Trophoblast cell (in vitro differentiated cells and primary cell): Measurements from ENCODE around the gene MPPED1.

Experiments
- DNase-seq, 2 donors: peaks; one replicate each; pipeline ENCODE4 v3.0.0-alpha.2; 2016
- H2AFZ ChIP-seq: 2 replicates; pipeline ENCODE4 v1.6.1; 2013; ENCODE audit warnings: low read length, moderate library complexity, mild to moderate bottlenecking; ENCODE audit not compliant: insufficient read depth, poor library complexity
- H2AK5ac ChIP-seq: 2 replicates; pipeline ENCODE4 v1.6.1; 2013; ENCODE audit warnings: mild to moderate bottlenecking, low read length
- H2BK120ac ChIP-seq: 2 replicates; pipeline ENCODE4 v1.6.1; 2013; ENCODE audit warnings: low read length, mild to moderate bottlenecking, moderate library complexity; ENCODE audit not compliant: insufficient read depth, poor library complexity
- H2BK12ac ChIP-seq: 2 replicates; pipeline ENCODE4 v1.6.1; 2013; ENCODE audit warnings: mild to moderate bottlenecking, low read length, moderate library complexity
- H2BK5ac ChIP-seq: 2 replicates; pipeline ENCODE4 v1.6.1; 2013; ENCODE audit warnings: low read length, low read depth, moderate library complexity, mild to moderate bottlenecking; ENCODE audit not compliant: poor library complexity
- H3K14ac ChIP-seq: 2 replicates; pipeline ENCODE4 v1.6.1; 2013; ENCODE audit warnings: mild to moderate bottlenecking, low read length
- H3K18ac ChIP-seq: 2 replicates; pipeline ENCODE4 v1.6.1; 2013; ENCODE audit warnings: mild to moderate bottlenecking, low read length
- H3K23ac ChIP-seq: 2 replicates; pipeline ENCODE4 v1.6.1; 2013; ENCODE audit warnings: low read length
- H3K27ac ChIP-seq: 2 replicates; pipeline ENCODE4 v1.5.1; 2013; ENCODE audit warnings: low read depth, mild to moderate bottlenecking, inconsistent platforms, low read length, moderate library complexity
- H3K27me3 ChIP-seq: 2 replicates; pipeline ENCODE4 v1.6.1; 2013; ENCODE audit warnings: inconsistent platforms, mild to moderate bottlenecking, low read length, moderate library complexity; ENCODE audit not compliant: insufficient read depth
- H3K36me3 ChIP-seq, 2 experiments: 1 replicate in 1 of 2; 2 replicates in 1 of 2; pipeline ENCODE4 v1.6.1; 2013; ENCODE audit warnings: low read length in 2 of 2, mild to moderate bottlenecking in 2 of 2, moderate library complexity in 1 of 2; ENCODE audit not compliant: insufficient read depth in 2 of 2, control insufficient read depth in 1 of 2
- H3K4ac ChIP-seq: 2 replicates; pipeline ENCODE4 v1.6.1; 2013; ENCODE audit warnings: low read depth, mild to moderate bottlenecking, low read length, moderate library complexity
- H3K4me1 ChIP-seq, 2 experiments: 1 replicate in 1 of 2; 2 replicates in 1 of 2; pipeline ENCODE4 v1.6.1; 2013; ENCODE audit warnings: low read length in 2 of 2, mild to moderate bottlenecking in 2 of 2, moderate library complexity in 1 of 2; ENCODE audit not compliant: insufficient read depth in 2 of 2, control insufficient read depth in 1 of 2
- H3K4me2 ChIP-seq: 2 replicates; pipeline ENCODE4 v1.6.1; 2013; ENCODE audit warnings: inconsistent platforms, mild to moderate bottlenecking, low read length, moderate library complexity
- H3K4me3 ChIP-seq: 2 replicates; pipeline ENCODE4 v1.5.1; 2013; ENCODE audit warnings: mild to moderate bottlenecking, low read depth, low read length, inconsistent platforms
- H3K79me1 ChIP-seq: one replicate; pipeline ENCODE4 v1.6.1; 2013; ENCODE audit warnings: low read length
- H3K79me2 ChIP-seq: 2 replicates; pipeline ENCODE4 v1.6.1; 2013; ENCODE audit warnings: low read length, mild to moderate bottlenecking; ENCODE audit not compliant: control insufficient read depth, insufficient read depth, poor library complexity
- H3K9ac ChIP-seq: 2 replicates; pipeline ENCODE4 v1.6.1; 2013; ENCODE audit warnings: mild to moderate bottlenecking, low read length
- H3K9me3 ChIP-seq: 2 replicates; pipeline ENCODE4 v1.6.1; 2013; ENCODE audit warnings: low read depth, mild to moderate bottlenecking, control low read depth, inconsistent platforms, low read length; ENCODE audit not compliant: insufficient read depth
- H4K12ac ChIP-seq: 2 replicates; pipeline ENCODE4 v1.6.1; 2013; ENCODE audit warnings: low read depth, mild to moderate bottlenecking, low read length, moderate library complexity
- H4K8ac ChIP-seq: 2 replicates; pipeline ENCODE4 v1.6.1; 2013; ENCODE audit warnings: low read depth, mild to moderate bottlenecking, low read length, moderate library complexity
- H4K91ac ChIP-seq: one replicate; pipeline ENCODE4 v1.6.1; 2013; ENCODE audit warnings: low read depth, mild to moderate bottlenecking, low read length, moderate library complexity
- WGBS: extraction: QIAGEN DNeasy Blood & Tissue Kit; methylation state at CpG from one replicate; pipeline ENCODE4 v1.1.7; 2013; ENCODE audit warnings: missing lambda C conversion rate; ENCODE audit not compliant: insufficient read length, insufficient coverage; ENCODE audit errors: extremely low coverage; 5-methylcytosine and 5-hydroxymethylcytosine counted together

The MPPED1 gene

DNA sequence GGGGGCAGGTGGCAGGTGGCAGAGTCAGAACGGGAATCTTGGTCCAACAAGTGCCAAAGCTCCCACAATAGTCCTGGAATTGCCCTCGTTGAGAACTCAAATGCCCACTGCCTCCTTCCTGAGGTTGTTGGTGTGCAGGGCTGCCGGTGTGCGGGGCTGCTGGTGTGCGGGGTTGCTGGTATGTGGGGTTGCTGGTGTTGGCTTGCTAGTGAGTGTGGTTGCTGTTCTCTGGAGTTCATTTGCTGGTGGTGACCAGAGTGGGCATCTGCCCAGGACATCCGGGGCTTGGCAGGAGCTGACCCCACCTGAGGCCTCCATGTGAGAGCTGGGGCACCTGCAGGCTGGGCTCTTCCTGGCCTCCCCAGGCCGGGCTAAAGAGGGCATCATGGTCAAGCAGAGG lies 14.0 kb upstream of the MPPED1 start:
- H2BK5ac ChIP-seq = no peak overlapping the region
- no peak overlapping the region for H3K4me2 ChIP-seq
- H3K36me3 ChIP-seq = no peaks in the 10 kb centered on the region
- no peak overlapping the region for H3K27ac ChIP-seq
- no peak overlapping the region for H3K14ac ChIP-seq
- no peaks in the 10 kb centered on the region for H3K27me3 ChIP-seq
- no peak for DNase-seq
- H3K9me3 ChIP-seq = peaks cover 1% of the 10 kb centered on the region
- H4K91ac ChIP-seq = no peak overlapping the region
- no peak overlapping the region for H2AK5ac ChIP-seq
- no peak overlapping the region for H3K23ac ChIP-seq
- no peak overlapping the region for H3K4me3 ChIP-seq
- H3K79me2 ChIP-seq = no peaks in the 10 kb centered on the region
- H2BK12ac ChIP-seq = no peak overlapping the region
- H2AFZ ChIP-seq = no peak overlapping the region
- no peak overlapping the region for H3K4ac ChIP-seq
- no CpG with 5 or more reads among the region's 7 CpGs for WGBS
- H4K8ac ChIP-seq = no peak overlapping the region
- no peak overlapping the region for H3K9ac ChIP-seq
- H3K79me1 ChIP-seq = no peaks in the 10 kb centered on the region
- no peak overlapping the region for H2BK120ac ChIP-seq
- no peak overlapping the region for H3K18ac ChIP-seq
- H3K4me1 ChIP-seq = no peaks in the 10 kb centered on the region
- no peak overlapping the region for H4K12ac ChIP-seq

DNA sequence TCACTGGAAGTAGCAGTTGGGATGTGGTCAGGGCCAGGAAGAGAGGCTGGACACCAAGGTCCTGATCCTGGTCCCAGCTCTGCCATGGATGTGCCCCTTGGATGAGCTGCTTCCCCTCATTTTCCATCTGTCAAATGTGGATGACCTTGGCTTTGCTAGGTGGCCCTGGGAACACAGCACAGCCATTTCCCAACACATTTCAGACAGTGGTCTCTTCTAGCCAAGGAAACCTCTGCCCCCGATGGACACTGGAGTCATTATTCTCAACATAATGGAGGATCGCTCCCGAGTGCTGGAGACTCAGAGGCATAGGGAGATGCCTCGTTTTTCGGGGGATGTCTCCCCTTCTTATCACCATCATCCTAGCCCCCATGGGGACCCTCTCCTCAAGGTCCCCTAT lies 13.6 kb upstream of the MPPED1 start:
- Histone ChIP-seq H3K27ac (no peak overlapping the region), H4K8ac (no peak overlapping the region), H2BK12ac (no peak overlapping the region), H2AK5ac (no peak overlapping the region), H3K4me1 (no peaks in the 10 kb centered on the region), H2AFZ (no peak overlapping the region), H2BK120ac (no peak overlapping the region), H3K36me3 (no peaks in the 10 kb centered on the region), H3K4me2 (no peak overlapping the region), H3K9ac (no peak overlapping the region), H3K79me2 (no peaks in the 10 kb centered on the region), H3K4me3 (no peak overlapping the region), H3K4ac (no peak overlapping the region), H3K18ac (no peak overlapping the region), H4K12ac (no peak overlapping the region), H2BK5ac (no peak overlapping the region), H3K23ac (no peak overlapping the region), H3K27me3 (no peaks in the 10 kb centered on the region), H3K79me1 (no peaks in the 10 kb centered on the region), H3K9me3 (peaks cover 1% of the 10 kb centered on the region), H4K91ac (no peak overlapping the region), H3K14ac (no peak overlapping the region)
- no CpG with 5 or more reads among the region's 5 CpGs for WGBS
- DNase-seq = no peak

DNA sequence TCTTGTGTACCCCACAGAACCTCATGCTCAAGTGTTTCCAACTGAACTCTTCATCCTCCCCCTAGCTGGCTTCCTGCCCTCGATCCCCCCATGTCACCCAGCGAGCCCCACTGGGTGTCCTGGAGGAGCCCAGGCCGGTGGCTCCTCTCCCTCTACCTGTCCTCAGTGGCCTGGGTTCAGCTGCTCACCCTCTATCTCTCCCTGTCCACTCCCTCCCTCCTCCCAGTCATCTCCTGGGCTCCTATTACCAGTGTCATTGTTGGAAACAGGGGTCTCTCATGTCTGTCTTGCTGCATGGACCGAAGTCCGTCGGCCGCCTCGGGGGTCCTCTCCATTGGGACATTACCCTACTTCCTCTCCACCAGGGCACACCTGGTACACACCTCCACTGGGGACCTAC lies 12.9 kb upstream of the MPPED1 start:
- H2BK120ac ChIP-seq = no peak overlapping the region
- H3K4me2 ChIP-seq = no peak overlapping the region
- no peaks in the 10 kb centered on the region for H3K4me1 ChIP-seq
- no peaks in the 10 kb centered on the region for H3K79me1 ChIP-seq
- H3K9ac ChIP-seq = no peak overlapping the region
- H3K36me3 ChIP-seq = no peaks in the 10 kb centered on the region
- no peak overlapping the region for H3K4me3 ChIP-seq
- no peak overlapping the region for H2BK12ac ChIP-seq
- no peak overlapping the region for H3K27ac ChIP-seq
- H4K8ac ChIP-seq = no peak overlapping the region
- H3K4ac ChIP-seq = no peak overlapping the region
- H3K14ac ChIP-seq = no peak overlapping the region
- no peak overlapping the region for H2BK5ac ChIP-seq
- H2AFZ ChIP-seq = no peak overlapping the region
- H3K18ac ChIP-seq = no peak overlapping the region
- DNase-seq = no peak
- no peaks in the 10 kb centered on the region for H3K27me3 ChIP-seq
- peaks cover under 1% of the 10 kb centered on the region for H3K9me3 ChIP-seq
- no peaks in the 10 kb centered on the region for H3K79me2 ChIP-seq
- H4K12ac ChIP-seq = no peak overlapping the region
- H2AK5ac ChIP-seq = no peak overlapping the region
- no CpG with 5 or more reads among the region's 8 CpGs for WGBS
- H3K23ac ChIP-seq = no peak overlapping the region
- H4K91ac ChIP-seq = no peak overlapping the region

DNA sequence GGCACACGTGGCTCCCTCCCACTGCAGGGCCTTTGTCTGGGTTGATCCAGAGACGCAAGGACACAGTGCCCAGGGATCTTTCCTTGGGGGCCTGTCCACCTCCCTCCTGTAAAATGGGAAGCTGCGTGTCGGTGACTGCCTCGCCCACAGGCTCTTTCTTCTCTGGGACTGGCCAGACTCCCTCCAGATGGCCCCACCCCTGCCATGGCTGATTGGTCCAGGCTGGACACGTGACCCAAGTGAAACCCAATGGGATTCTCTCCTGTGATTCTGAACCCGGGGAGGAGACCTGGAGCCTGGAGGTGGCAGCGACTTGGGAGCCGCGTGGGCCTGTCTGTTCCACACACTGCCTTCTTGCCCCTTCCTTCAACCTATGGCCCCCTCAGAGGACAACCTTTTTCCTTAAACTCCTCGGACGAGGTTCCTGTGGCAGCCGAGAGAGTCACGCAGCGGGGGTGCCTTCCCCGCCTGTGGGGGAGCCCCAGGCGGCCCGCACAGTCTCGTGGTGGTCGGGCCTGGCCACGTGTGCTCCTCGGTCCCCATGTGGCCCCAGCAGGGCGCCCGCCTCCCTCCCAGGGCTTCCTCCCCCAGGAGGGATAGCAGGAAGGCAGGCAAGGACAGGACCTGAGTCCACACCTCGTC lies 12.4 kb upstream of the MPPED1 start:
- H3K27ac ChIP-seq = no peak overlapping the region
- H2BK120ac ChIP-seq = no peak overlapping the region
- no peaks in the 10 kb centered on the region for H3K79me1 ChIP-seq
- H3K4ac ChIP-seq = no peak overlapping the region
- no peak overlapping the region for H2AK5ac ChIP-seq
- no peaks in the 10 kb centered on the region for H3K36me3 ChIP-seq
- no peak overlapping the region for H2BK5ac ChIP-seq
- no peak overlapping the region for H3K4me3 ChIP-seq
- H3K23ac ChIP-seq = no peak overlapping the region
- no peaks in the 10 kb centered on the region for H3K4me1 ChIP-seq
- H4K91ac ChIP-seq = no peak overlapping the region
- H3K14ac ChIP-seq = no peak overlapping the region
- WGBS = no CpG with 5 or more reads among the region's 25 CpGs
- H3K9ac ChIP-seq = no peak overlapping the region
- H3K79me2 ChIP-seq = no peaks in the 10 kb centered on the region
- no peaks in the 10 kb centered on the region for H3K27me3 ChIP-seq
- no peak overlapping the region for H2AFZ ChIP-seq
- no peak overlapping the region for H3K4me2 ChIP-seq
- H3K9me3 ChIP-seq = no peaks in the 10 kb centered on the region
- no peak for DNase-seq
- H4K8ac ChIP-seq = no peak overlapping the region
- no peak overlapping the region for H4K12ac ChIP-seq
- no peak overlapping the region for H3K18ac ChIP-seq
- H2BK12ac ChIP-seq = no peak overlapping the region
